ENCODE data around the gene HAAO. TPM values are rescaled to one million over a fixed set of nuclear protein-coding genes. Genes with fewer than 3 reads are reported as not detected.
A peak's percentile ranks its signal among the peaks of the same experiment; 100 is the strongest.

Gene HAAO
- total and polyA plus RNA-seq, 2 of the 13 experiments (the other 11 are each of a cell fraction or from before 2014, with no cell fraction given): 36.1 to 42.7 TPM

DNA sequence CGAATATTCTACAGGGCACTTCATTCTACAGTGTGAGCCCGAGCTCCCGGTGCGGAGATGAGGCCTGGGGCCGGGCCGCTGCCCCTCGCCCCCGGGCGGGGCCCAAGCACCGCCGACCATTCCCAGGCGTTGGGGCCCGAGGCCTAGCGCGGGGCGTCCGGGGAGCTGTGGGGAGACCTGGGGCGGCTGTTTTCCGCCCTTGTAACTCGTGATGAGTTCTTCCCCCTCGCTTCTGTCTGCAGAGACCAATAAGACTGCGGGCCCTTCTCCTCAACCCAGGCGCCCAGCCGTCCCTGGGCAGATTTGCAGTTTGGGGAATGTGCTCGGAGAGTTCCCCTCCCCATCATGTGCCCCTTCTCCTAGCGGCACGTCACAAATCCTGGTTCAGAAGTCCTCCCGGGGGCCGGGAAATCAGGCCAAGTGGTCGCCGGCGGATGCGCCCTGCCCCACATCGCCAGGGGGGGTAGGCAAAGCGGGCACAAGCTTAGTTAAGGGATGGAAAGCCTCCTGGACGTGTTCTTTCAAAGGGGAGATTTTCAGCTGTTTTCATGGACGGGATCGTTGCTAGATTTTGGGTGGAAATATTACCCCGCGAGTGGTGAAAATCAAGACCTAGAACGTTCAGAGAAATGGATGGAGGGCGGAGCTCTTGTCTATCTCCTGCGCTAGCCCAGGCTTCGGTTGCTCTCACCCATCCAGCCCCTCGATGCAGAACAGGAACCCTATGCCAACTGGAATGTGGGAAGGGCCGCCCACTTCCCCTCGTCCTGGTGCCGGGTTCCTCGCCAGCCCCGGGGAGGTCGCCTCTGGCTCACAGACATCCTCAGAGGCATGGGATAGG, 18.8 kb upstream of the HAAO start (continued):
- no peak for TF ChIP-seq USF2 (IDR thresholded peaks at IDR 0.05; ENCODE audit: low read depth, low read length)
- TF ChIP-seq USF2 (CRISPR knock-in tag; IDR thresholded peaks at IDR 0.05; ENCODE audit: borderline replicate concordance): peak; percentile 56; the same call in 1 of the 2 replicates
- no peak for TF ChIP-seq HOXA7 (CRISPR knock-in tag; IDR thresholded peaks at IDR 0.05)
- TF ChIP-seq, protein P1, sequence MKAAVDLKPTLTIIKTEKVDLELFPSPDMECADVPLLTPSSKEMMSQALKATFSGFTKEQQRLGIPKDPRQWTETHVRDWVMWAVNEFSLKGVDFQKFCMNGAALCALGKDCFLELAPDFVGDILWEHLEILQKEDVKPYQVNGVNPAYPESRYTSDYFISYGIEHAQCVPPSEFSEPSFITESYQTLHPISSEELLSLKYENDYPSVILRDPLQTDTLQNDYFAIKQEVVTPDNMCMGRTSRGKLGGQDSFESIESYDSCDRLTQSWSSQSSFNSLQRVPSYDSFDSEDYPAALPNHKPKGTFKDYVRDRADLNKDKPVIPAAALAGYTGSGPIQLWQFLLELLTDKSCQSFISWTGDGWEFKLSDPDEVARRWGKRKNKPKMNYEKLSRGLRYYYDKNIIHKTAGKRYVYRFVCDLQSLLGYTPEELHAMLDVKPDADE (CRISPR knock-in tag; IDR thresholded peaks at IDR 0.05): no peak
- TF ChIP-seq ZNF451 (CRISPR knock-in tag; IDR thresholded peaks at IDR 0.05): no peak
- TF ChIP-seq ZMYM2 (CRISPR knock-in tag; IDR thresholded peaks at IDR 0.05): no peak
- TF ChIP-seq NFIB (CRISPR knock-in tag; IDR thresholded peaks at IDR 0.05; ENCODE audit: borderline replicate concordance): no peak
- TF ChIP-seq ZBTB42 (CRISPR knock-in tag; IDR thresholded peaks at IDR 0.05): peak; percentile 60; the same call in 1 of the 2 replicates
- TF ChIP-seq BRCA1 (CRISPR knock-in tag; IDR thresholded peaks at IDR 0.05): no peak; the same call in 1 of the 2 replicates
- no peak for TF ChIP-seq SRY (CRISPR knock-in tag; IDR thresholded peaks at IDR 0.05)
- TF ChIP-seq, protein P2, sequence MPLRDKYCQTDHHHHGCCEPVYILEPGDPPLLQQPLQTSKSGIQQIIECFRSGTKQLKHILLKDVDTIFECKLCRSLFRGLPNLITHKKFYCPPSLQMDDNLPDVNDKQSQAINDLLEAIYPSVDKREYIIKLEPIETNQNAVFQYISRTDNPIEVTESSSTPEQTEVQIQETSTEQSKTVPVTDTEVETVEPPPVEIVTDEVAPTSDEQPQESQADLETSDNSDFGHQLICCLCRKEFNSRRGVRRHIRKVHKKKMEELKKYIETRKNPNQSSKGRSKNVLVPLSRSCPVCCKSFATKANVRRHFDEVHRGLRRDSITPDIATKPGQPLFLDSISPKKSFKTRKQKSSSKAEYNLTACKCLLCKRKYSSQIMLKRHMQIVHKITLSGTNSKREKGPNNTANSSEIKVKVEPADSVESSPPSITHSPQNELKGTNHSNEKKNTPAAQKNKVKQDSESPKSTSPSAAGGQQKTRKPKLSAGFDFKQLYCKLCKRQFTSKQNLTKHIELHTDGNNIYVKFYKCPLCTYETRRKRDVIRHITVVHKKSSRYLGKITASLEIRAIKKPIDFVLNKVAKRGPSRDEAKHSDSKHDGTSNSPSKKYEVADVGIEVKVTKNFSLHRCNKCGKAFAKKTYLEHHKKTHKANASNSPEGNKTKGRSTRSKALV (CRISPR knock-in tag; IDR thresholded peaks at IDR 0.05): no peak
- TF ChIP-seq GMEB2 (CRISPR knock-in tag; IDR thresholded peaks at IDR 0.05; ENCODE audit: low read depth): no peak
- TF ChIP-seq ZNF788 (CRISPR knock-in tag; IDR thresholded peaks at IDR 0.05; ENCODE audit: borderline replicate concordance): peak; percentile 49; the same call in 1 of the 2 replicates
- TF ChIP-seq ZFYVE20 (CRISPR knock-in tag; IDR thresholded peaks at IDR 0.05; ENCODE audit: borderline replicate concordance, low read depth): no peak
- TF ChIP-seq, protein P3, sequence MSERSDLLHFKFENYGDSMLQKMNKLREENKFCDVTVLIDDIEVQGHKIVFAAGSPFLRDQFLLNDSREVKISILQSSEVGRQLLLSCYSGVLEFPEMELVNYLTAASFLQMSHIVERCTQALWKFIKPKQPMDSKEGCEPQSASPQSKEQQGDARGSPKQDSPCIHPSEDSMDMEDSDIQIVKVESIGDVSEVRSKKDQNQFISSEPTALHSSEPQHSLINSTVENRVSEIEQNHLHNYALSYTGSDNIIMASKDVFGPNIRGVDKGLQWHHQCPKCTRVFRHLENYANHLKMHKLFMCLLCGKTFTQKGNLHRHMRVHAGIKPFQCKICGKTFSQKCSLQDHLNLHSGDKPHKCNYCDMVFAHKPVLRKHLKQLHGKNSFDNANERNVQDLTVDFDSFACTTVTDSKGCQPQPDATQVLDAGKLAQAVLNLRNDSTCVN (CRISPR knock-in tag; IDR thresholded peaks at IDR 0.05; ENCODE audit: borderline replicate concordance): peak; percentile 26; the same call in 1 of the 2 replicates
- TF ChIP-seq STAT5B (CRISPR knock-in tag; IDR thresholded peaks at IDR 0.05): no peak
- no peak; the same call in 1 of the 2 replicates for TF ChIP-seq SIX1 (CRISPR knock-in tag; IDR thresholded peaks at IDR 0.05; ENCODE audit: borderline replicate concordance)
- no peak for TF ChIP-seq KLF13 (CRISPR knock-in tag; IDR thresholded peaks at IDR 0.05)
- no peak for TF ChIP-seq SP140L (CRISPR knock-in tag; IDR thresholded peaks at IDR 0.05; ENCODE audit: borderline replicate concordance)
- 0 out of 2 replicates have a peak, but pooled peaks have one; percentile 46 for TF ChIP-seq ZFP41 (CRISPR knock-in tag; IDR thresholded peaks at IDR 0.05; ENCODE audit: borderline replicate concordance)
- TF ChIP-seq HNRNPUL1 (IDR thresholded peaks at IDR 0.05; ENCODE audit: low read depth, low read length): no peak
